OCI-LY3 (cell line): ENCODE data around the gene WDR86.

Experiments
- CTCF ChIP-seq: fragments of 200-600, 300-600 bp; sonication (generic); IDR thresholded peaks from 2 replicates; pipeline ENCODE4 v1.5.1; 2014; ENCODE audit warnings: antibody characterized with exemption, low read length, low read depth
- EZH2phosphoT487 ChIP-seq: fragments of 200-600 bp; shearing (Covaris generic); IDR thresholded peaks from 2 replicates; pipeline ENCODE4 v1.6.1; 2018; ENCODE audit warnings: antibody characterized with exemption, mixed run types, low read depth

GRCh38 chr7:151456276-151456675, 46.4 kb upstream of the WDR86 start:
- TF ChIP-seq CTCF = no peak
- TF ChIP-seq EZH2phosphoT487 = no peak
